NCI-H1048 (cell line): ENCODE results near the gene LYRM2.

Experiments used
- DNase-seq: peaks from one replicate; lab custom pipeline; 2025; lab: John Stamatoyannopoulos, UW

Gene LYRM2

GRCh38 chr6:89591745-89592144 lies 46.8 kb downstream of the LYRM2 start:
- DNase-seq: no peak

- no peak for DNase-seq
Measured at GRCh38 chr6:89590133-89590532, 48.4 kb downstream of the LYRM2 start.

DNA sequence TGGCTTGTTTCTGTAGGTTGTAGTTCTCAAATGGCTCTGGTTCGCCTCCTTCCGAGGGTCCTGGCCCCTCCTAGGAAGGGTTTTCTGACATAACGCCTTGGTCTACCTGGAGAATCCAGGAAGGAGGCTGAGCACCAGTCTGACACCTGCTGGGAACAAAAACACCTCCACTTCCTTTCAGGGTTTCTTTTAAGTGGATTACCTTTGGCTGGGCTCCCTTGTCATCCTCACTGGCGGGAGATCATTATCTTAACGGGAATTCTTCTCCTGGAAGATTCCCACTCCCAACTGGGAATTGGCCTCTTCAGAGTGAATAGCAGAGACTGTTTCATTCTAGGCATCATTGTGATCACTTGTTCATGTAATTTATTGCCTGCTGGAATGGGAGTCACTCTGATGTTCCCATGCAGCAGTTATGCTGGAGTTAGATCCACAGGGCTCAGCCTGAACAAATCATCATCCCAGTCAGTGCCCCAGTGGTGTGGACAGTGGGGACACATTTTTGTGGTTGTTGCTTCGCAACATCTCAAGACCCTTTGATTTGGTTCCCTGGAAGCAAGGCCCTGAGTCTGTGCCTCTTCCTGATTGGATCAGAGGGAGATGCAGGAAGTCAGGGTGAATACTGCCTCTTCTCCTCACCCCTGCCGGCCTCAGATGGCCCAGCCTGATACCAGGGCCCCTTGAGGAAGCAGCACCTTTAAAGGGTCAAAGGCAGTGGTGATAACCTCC lies 49.1 kb downstream of the LYRM2 start:
- DNase-seq: no peak

- no peak for DNase-seq
Measured at GRCh38 chr6:89585154-89585553, 53.4 kb downstream of the LYRM2 start.

DNA sequence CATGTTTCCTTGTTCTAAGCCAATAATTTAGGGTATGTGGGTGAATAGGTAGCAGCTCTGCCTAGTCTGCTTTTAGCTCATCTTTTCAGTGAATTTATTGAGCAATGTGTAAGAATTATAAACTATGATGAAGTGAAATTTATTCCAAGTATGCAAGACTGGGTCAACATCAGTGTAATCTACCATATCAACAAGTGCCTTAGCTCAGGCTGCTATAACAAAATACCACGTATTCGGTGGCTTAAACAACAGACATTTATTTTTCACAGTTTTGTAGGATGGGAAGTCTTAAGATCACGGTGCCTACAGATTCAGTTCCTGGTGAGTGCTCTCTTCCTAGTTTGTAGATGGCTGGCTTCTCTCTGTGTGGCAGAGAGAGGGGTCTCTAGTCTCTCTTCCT lies 54.0 kb downstream of the LYRM2 start:
- DNase-seq: no peak

- DNase-seq: no peak
Measured at GRCh38 chr6:89583559-89583958, 55.0 kb downstream of the LYRM2 start.

GRCh38 chr6:89582669-89583325 lies 55.8 kb downstream of the LYRM2 start:
- DNase-seq: no peak

- no peak for DNase-seq
Measured at GRCh38 chr6:89581689-89582088, 56.9 kb downstream of the LYRM2 start.

DNA sequence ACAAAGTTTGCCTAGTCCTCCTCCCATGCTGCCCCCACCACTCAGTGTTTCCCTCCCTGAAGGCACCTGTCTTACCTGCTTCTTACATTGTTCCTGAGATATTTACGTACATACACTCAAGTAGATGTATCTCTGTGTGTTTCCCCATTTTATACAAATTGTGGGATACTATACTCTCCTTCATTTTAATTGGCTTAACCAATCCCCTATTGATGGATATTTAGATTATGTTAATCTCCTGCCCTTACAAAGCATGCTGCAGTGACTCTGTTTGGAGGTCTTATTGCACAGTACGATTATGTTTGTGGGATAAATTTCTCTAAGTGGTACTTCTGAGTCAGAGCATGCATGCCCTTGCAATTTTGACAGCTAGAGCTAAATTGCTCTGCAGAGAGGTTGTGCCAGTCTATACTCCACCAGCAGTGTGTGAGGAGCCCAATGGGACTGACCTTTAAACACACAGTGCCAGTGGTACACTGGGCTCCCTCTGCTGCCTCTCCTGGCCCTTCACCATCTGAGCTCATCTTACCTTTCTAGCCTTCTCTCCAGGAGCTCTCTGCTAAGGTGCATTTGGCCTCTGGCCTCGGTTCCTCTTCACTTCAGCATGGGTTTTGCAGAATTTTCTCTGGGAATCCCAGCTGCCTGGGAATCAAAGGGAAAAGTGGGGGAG lies 57.4 kb downstream of the LYRM2 start:
- DNase-seq: no peak

DNA sequence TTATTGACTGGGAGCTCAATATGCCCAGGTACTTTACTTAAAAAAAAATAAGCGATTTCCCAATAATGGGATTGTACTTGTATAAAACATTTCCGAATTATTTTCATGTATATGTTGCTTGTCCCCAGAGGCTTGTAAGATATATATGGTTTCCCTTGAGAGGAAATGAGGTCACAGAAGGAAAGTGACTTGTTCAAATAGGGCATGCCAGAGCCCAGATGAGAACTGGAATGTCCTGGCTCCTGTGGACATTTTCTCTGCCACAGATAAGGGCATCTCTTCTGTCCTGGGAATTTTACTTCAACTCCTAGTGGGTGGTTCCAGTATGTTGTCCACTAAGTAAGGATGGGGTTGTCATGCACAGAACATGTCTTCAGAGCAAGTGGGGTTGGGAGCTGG lies 63.0 kb downstream of the LYRM2 start:
- DNase-seq: no peak

DNA sequence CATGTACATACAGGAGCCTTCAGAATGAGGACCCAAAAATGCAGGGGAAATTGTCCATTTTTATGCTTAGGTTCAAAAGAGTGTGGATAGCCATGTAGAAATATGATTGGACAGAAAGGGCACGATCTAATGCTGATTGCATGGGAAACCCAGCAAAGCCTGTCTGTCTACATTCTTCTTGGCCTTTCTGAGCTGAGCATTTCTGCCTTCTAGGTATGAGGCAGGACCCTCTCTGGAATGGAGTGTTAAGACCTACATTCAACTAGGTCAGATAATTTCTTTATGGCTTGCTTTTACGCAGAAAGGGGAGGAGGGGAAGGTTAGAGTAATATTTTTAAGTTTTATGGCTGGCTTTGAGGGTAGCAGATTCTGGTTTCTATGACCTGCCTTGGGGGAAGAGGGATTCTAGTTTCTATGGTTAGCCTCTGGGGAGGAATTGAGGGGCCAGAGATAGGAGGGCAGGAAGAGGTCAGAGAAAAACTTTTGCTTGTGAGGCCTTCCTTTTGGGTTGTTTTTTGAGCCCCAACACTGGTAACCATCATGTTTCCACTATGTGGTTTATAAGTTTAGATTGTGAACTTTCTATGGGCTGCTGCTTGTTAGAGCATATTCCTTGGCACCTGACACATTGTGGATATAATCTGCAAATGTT lies 63.5 kb downstream of the LYRM2 start:
- no peak for DNase-seq

DNA sequence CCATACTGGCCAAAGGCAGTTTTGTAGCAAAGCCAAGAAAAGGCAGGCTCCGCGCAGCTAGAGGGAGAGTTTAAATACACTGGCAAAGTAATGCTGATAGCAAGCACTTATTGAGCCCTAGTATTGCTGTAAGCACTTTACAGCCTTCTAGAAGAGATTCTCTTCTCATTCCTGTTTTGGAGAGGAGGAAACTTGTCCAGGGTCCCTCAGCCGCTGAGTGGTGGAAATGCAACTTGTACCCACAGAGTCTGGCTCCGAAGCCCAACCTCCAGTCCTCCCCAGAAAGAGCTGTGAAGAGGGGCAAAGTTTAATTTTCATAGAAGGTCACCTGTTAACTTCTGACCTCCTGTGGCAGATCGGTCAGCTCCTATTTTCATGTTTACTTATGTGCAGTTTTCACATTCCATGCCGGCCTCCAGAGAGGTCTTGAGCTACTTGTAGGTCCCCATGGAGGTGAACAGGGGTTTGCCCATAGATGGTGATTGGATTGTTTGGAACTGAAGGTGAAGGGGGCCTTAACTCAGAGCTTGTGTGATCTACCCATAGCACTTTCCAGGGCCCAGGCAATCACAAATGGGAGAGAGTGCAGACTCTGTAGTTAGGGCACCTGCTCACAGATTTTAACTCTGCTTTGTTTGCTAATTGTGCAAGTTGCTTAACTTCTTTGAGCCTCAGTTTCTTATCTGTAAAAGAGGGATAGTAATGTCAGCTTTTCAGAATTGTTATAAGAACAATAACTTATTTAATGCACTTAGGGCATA lies 70.7 kb downstream of the LYRM2 start:
- no peak for DNase-seq

- no peak for DNase-seq
Measured at GRCh38 chr6:89566930-89567629, 71.5 kb downstream of the LYRM2 start.

DNA sequence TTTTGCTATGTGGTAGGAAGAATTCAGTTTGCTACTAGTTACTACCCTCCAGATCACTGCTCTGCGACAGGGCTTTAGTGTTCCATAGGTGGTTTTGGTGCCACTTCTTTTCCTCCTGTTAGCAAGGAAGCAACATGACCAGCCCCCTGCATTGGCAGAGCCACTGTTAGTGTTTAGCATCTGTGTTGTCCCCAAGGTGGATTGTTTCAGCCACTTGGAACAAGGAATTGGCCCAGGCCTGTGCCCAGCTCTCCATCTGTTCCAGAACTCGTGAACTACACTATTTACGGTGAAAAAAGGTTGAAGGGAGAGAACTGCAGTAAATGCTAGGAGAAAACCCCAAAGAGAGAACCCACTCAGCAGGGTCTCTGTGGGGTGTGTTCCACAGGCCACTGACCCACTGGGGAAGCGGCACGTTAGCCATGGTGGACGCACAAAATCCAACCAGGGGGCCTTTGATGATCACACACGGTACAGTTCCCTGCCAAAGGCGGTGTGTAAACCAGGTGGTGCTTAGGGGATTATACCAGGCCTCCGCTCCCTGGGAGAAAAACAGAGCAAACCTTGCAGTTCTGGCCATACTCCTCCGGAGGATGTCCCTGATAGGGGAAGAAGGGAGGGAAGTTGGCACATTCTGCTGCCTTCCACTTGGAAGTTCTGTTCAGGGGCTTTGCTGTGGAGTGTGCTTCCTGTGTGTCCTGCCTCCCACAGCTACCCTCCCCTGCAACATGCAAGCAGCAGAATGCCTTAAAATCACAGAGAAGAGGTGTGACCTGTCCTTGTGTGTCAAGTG lies 72.3 kb downstream of the LYRM2 start:
- no peak for DNase-seq

DNA sequence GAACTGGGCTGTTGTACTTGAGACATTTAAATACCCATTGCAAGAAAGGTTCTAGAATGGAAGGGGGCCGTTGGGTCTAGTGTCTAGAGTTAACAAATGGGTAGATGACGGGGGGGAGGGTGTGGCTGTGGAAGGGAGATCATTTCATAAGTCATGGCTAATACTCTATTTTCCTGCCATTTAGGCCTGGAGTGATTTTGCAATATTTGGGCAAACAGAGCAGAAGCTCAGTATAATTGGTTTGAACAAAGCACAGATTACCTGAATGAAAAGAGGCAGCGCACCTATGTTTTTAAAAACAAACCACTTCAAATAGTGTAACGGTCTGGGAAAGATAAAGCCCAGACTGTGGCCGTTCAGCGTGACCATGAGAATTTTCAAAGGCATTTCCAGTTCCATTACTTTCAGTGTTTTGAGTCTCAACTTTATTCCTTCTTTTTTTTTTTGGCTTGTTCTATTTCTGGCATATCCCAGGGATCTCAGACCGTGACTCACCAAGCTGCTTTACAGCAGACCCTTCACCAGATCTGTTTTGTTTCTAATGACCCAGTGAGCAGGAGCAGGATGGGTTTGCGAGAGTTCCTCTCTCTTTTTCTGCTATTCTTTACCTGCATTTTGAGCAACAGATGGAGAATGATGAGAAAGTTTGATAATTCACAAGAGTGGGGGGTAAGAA lies 73.7 kb downstream of the LYRM2 start:
- DNase-seq: no peak

GRCh38 chr6:89563866-89564265 lies 74.7 kb downstream of the LYRM2 start:
- no peak for DNase-seq

GRCh38 chr6:89562093-89562973 lies 76.2 kb downstream of the LYRM2 start:
- no peak for DNase-seq

- no peak for DNase-seq
Measured at GRCh38 chr6:89559487-89559886, 79.1 kb downstream of the LYRM2 start.

GRCh38 chr6:89555806-89556205 lies 82.7 kb downstream of the LYRM2 start:
- DNase-seq: no peak
